ENCODE data around the gene ZNF100.

DNA sequence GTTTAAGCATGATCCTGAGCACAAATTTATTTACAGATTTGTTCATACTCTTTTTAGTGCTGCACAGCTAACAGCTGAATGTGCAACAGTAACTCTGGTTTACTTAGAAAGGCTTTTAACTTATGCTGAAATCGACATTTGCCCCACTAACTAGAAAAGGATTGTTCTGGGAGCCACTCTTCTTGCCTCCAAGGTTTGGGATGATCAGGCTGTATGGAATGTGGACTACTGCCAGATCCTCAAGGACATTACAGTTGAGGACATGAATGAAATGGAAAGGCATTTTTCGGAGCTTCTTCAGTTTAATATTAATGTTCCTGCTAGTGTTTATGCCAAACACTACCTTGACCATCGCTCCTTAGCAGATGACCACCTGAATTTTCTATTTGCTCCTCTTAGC is 16.0 kb downstream of the ZNF100 start:
- TF ChIP-seq, protein P1, sequence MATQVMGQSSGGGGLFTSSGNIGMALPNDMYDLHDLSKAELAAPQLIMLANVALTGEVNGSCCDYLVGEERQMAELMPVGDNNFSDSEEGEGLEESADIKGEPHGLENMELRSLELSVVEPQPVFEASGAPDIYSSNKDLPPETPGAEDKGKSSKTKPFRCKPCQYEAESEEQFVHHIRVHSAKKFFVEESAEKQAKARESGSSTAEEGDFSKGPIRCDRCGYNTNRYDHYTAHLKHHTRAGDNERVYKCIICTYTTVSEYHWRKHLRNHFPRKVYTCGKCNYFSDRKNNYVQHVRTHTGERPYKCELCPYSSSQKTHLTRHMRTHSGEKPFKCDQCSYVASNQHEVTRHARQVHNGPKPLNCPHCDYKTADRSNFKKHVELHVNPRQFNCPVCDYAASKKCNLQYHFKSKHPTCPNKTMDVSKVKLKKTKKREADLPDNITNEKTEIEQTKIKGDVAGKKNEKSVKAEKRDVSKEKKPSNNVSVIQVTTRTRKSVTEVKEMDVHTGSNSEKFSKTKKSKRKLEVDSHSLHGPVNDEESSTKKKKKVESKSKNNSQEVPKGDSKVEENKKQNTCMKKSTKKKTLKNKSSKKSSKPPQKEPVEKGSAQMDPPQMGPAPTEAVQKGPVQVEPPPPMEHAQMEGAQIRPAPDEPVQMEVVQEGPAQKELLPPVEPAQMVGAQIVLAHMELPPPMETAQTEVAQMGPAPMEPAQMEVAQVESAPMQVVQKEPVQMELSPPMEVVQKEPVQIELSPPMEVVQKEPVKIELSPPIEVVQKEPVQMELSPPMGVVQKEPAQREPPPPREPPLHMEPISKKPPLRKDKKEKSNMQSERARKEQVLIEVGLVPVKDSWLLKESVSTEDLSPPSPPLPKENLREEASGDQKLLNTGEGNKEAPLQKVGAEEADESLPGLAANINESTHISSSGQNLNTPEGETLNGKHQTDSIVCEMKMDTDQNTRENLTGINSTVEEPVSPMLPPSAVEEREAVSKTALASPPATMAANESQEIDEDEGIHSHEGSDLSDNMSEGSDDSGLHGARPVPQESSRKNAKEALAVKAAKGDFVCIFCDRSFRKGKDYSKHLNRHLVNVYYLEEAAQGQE (IDR thresholded peaks at IDR 0.05; ENCODE audit: insufficient read depth in 1 of 2, low read depth in 2 of 2, low read length in 1 of 2) = no peak
- TF ChIP-seq CTCF (IDR thresholded peaks at IDR 0.05) = no peak
- TF ChIP-seq TCF7L2 (IDR thresholded peaks at IDR 0.05; ENCODE audit: low read depth, low read length) = no peak
